ENCODE results near the gene ALPK3.

ALPK3 gene

DNA sequence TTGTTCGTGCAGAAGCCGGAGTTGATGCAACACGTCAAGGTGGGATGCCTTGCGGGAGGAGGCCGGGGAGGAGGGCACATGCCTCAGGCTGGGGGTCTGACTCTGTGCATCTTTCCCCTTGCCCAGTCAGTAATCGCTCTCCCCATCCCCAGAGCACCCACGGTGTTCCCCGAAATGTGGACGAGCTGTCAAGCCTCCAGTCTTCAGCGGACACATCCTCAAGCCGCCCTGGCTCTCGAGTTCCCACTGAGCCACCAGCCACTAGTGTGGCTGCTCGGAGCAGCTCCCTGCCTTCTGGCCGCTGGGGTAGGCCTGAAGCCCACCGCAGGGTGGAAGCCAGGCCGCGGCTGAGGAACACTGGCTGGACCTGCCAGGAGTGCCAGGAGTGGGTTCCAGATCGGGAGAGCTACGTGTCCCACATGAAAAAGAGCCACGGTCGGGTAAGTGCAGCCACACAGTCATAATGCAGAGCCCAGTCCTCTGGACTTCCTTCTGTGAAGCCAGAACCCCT lies 18.7 kb upstream of the ALPK3 start:
- DNase-seq, result no peak

DNA sequence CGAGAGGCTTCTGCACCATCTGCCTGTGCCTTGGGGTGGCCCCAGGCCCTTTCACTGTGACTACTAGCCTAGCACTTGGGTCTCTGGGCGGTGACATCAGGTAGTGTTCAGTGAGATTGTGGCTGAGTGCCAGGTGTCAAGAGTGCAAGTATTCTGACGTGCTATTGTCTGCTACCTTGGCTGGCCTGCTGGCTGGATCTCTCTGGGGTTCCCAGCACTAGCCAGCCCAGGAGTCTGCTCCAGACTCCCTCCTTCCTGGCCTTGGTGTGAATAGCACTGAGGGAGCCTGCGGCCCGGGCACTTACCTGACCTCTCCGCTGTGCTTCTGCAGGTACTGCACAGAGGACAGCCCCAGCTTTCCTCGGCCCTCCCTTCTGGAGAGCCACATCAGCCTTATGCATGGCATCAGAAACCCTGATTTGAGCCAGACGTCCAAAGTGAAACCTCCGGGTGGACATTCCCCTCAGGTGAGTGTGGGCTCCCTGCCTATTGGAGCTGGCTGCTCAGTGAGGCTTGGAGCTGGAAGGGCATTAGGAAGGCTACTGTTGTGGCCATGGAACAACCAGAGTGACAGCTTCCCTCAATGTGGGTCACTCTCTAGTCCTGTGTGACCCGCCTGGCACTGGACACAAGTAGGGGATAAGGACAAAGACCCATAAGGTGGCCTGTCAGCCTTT lies 17.5 kb upstream of the ALPK3 start:
- DNase-seq, result no peak

DNA sequence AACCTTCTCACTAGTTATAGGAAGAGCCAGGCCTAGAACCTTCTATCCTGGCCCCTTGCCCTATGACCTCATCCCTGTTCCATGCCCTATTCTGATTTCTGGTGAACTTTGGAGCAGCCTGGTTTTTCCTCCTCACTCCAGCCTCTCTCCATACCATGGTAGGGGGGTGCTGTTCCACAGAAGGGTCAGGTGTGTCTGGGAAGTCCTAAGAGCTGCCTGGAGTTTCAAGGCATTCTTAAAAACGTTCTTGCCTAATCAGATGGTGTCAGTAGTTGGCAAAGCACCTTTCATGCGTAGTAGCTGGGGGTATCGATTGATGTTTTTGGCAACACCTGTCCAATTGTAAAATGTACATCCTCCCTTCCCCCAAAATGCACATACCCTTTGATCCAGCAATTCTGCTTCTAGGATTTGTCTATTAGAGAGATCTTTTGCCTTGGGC lies 16.8 kb upstream of the ALPK3 start:
- DNase-seq, result no peak

DNA sequence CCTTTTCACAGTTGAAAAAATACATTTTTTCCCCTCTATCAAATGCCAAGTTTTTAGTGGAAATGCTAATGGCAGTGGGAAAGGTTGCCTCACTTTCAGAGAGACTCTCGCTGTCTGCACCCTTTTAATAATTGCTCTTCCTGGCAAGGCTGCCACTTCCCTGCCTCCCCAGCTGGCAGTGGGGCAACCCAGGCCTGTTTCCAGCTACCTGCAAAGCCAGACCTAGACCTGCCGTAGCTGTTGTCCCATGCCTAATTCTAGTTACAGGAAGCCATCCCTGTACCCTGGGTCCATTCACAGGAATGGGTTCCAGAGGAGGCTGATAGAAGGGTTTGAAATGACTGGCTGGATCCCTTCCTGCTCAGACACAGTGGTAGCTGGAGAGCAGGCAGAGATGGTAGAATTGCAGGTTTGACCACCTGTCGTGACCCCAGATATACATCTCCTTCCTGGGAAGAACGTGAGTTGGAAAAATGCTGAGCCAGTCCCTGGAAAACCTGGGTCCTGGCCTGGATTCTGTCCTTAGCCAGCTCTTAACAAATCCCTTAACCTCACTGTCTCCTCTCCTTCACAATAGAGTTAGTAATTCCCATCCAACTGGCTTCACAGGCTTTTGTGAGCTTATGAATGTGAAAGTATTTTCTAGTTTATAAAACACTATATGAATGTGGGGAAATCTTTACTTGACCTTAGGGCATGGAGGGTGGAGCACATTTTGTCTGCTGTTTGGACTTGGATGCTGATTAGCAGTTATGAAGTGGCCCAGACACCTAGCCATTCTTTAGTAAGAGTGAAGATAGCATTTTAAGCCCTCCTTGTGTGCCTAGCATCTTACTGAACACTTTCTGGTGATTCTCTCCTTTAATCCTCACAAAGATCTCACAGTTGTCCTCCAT lies 12.9 kb upstream of the ALPK3 start:
- DNase-seq, result no peak

DNA sequence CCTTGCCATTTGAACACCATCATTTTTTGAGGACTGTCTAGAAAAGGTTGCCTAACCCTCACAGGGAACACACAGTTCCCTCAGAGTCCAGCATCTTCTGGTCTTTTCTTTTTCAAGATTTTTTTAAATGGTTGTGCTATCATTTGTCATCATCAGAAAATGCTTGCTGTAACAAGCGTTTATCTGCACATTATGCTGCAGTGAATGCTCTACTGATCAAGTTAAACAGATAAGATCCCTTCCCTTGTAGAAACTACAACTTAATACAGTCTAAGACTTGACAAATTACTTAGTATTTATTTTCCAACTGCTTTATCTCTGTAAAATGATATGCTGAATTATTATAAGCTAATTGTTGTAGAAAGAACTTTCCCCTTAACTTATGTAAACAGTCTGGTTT lies 11.9 kb upstream of the ALPK3 start:
- DNase-seq, result no peak

DNA sequence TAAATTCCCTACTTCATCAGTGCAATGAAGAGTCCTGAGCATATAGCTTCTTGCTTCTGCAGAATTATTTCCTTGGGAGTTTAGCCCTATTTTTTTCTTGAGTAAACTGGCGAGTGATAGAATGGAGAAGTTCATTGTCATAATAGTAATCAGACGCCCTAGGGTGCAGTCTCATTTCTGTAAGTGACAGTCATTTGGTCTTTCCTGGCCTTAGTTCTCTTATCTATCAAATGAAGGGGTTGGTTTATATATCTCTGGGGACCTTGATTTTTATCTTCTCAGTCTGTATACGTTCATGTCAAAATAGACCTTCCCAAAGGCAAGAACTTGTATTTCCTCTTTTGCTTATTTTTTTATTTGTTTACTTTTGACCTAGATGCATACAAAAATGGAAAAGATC lies 9.9 kb upstream of the ALPK3 start:
- no peak for DNase-seq

DNA sequence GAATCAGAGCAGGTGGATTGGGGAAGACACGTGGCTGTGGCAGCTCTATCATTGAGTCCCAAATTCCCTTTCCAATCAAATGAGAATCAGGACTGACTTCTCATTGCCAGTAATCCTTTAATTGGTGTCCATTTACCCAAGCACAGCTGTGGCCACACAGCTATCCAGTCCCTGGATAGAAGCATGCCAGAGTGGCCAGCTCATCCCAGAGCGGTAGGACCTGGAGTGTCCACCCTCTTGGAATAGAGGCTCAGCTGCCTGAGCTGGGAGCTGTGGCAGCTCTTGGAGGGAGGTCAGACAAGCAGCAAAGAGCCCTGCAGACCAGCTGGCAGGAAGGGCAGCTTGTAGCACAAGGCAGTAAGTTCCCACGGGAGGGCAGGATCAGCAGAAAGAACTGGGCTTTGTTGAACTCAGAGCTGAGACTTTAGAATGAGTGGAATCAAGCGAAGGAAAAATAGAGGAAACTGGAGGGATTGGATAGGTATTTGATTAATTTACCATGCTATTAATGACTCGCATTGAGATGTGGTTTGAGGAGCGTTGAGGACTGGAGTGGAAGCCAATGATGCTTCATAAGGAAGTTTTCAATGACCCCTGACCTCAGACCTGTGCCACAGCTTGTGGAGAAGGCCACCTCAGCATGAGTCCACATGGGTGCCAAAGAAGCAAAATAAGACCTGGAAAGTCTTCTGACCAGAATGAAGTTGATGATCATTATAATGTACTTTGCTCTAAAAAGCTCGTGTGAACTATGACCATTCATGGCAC lies 6.9 kb upstream of the ALPK3 start:
- DNase-seq, result no peak

DNA sequence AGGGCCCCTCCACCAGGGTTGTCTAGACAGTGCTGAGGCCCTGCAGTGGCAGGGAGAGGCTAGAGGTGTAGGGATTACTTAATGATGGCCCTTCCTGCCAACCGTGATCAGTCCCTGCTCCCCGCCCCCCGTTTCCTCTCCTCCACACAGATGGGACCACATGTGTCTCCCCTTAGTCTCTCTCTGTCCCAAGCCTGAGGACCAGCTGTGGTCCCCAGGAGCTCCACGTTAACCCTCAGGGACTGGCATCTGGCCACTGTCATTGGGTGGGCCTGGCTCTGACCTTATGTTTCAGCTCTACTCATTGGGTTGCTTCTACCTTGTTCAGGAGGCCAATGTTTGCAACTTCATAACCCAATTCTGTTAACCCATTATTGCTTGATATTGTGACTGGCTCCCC lies 6.0 kb upstream of the ALPK3 start:
- DNase-seq, result no peak

DNA sequence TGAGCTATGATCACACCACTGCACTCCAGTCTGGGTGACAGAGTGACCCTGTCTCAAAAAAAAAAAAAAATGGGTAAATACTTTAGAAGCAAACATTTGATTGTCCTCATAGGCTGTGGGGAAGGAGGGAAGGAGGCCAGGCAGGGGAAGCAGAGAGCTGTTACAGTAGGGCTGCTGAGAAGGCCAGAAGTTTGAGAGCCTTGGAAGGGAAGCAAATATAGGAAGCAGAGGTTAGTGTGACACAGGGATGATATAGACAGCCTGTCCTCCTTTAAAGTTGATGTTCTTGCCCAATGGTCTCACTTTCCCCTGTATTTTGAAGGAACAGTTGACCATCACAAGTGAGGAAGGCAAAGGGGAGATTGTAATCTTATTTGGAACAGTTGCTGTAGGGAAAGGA lies 5.3 kb upstream of the ALPK3 start:
- DNase-seq, result no peak

DNA sequence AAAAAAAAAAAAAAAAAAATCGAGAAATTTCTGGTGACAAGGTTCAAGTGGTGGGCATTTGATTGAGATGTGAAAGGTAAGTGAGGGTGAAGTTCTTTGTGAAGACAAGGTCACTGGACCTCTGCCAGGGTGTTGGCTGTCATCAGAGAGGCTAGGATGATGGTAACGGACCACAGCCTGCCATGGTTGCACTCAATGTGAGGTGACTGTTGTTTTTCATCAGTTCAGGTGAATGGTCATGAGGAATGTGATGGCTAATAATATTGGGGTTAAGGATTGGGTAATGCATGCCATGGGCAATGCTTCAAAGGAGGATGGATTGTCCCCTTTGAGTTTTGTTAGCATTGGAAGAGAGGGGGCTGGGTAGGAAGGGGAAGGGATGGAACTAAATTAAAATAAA lies 4.3 kb upstream of the ALPK3 start:
- DNase-seq, result no peak

DNA sequence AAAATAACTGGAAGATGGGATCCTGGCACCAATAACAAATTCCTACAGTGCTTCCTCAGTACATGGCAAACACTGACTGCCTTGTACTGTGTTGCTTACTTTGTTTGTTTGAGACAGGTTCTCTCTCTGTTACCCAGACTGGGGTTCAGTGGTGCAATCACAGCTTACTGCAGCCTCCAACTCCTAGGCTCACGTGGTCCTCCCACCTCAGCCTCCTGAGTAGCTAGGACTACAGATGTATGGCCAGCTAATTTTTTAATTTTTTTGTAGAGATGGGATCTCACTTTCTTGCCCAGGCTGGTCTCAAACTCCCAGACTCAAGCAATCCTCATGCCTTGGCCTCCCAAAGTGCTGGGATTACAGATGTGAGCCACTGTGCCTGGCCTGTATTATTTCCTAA lies 3.7 kb upstream of the ALPK3 start:
- DNase-seq, result no peak

DNA sequence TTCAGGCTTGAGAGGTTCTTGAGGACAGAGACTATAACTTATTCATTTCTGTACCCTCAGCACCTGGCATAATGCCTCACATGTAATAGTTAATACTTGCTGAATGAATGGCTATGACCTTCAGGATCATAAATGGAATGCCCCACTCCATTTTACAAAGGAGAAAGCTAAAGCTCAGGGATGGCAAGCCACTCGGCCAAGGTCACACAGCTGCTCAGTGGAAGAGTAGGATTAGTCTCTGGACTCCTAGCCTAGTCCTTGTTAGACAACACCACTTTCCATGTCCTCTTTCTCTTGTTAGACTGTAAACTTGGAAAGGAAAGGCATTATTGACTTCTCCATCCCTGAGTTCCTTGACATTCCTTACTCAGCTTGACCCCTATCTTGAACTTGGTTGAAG lies 3.2 kb upstream of the ALPK3 start:
- DNase-seq, result no peak

DNA sequence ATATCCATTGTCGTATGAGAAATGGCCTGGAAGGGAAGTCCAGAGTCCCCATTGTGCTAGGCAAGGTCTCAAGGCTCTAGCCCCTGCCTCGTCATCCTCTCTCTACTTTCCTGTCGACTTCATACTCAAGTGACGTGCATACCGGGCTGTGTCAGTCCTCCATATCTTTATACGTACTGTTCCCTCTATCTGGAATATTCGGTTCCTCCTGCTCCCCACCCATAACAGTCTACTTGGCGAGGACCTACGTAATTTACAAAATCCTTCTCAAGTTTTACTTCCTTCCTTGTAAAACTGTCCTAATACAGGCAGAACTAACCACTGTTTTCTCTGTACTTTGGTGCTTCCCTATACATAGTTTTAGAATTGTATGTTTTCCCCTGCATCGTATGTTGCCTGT lies 2.2 kb upstream of the ALPK3 start:
- no peak for DNase-seq

DNA sequence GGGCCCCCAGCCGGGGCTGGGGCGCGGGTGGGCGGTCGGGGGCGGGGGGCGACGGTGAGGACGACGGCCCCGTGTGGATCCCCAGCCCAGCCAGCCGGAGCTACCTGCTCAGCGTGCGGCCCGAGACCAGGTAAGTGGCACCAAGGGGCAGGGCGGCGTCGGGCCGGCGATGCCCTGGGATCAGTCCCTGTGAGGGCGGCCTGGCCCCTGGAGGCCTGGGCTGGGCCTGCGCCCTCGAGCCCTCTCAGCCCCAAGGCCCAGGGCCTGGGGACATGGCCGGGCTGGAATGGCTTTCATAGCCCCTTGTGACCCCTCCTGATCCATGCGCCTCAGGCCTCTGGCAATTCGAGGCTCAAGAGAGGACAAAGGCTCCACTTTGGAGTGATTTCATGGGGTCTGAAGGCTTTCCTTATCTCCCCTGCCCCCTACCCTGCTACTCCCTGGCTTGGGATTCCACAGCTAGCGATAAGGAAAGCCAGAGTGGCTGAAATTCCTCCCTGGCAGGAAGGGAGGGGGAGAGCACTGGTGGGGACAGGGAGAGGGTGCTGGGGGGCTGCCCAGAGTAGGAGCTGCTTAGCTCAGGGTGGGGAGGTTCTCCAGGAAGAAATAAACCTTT lies 418 bp downstream of the ALPK3 start:
- DNase-seq, result no peak

DNA sequence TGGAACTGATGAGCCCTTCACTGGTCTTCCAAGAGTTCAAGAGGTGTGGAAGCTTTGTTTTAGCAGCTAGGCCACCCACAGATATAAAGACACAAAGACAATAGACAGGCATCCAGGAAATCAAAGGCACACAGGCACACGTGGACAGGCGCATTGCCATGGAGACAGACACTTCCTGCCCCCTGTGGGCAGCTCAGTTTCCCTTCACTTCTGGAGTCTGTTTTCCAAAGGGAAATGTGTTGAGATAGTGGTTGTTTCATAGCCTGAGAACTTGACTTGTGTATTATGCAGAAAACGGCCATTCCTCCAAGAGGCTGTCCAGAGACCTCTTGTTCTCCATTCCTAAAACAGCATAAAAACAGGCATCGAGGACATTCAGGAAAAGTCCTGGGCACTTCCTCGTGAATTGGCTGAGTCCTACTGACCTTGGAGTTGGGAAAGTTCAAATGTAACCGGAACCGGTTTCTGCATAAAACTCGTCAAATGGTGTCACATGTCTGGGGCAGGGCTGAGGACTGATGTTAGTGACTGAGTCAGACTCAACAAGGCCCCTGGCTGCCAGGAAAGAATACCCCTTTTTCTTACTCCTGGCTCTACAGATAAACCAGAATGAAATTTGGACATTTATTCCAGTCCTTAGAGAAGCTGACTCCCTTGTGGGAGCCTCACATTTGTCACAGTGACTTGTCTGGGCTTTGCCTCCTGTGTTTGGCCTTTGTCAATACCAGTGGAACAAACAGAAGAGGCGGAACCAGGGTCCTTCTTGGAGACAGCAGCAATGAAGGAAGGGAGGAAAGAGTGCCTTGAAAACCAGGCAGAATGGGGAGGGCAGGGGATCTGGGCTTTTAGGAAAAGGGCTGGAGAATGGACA lies 1.3 kb downstream of the ALPK3 start:
- DNase-seq, result no peak

DNA sequence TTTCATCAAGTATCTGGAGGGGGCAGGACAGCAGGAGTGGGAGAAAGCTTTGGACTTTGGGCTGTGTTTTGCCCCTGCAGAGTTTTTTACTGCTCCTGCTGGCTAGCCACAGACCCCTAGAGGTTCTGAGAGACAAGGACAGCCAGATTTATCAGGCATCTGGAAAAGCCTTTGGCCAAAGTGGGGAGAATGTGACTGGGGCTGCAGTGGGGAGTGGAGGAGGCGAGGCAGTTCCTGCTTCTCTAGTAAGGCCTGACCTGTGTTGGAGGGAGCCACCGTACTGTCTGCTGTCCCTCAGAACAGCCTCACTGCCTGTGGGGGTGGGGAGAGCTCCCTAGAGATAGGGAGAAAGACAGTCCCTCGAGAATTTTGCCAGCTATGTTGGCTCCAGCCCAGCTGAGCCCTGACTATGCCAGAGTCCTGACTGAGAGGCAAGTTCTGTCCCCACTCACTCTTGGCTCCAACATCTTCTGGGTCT lies 2.2 kb downstream of the ALPK3 start:
- no peak for DNase-seq

DNA sequence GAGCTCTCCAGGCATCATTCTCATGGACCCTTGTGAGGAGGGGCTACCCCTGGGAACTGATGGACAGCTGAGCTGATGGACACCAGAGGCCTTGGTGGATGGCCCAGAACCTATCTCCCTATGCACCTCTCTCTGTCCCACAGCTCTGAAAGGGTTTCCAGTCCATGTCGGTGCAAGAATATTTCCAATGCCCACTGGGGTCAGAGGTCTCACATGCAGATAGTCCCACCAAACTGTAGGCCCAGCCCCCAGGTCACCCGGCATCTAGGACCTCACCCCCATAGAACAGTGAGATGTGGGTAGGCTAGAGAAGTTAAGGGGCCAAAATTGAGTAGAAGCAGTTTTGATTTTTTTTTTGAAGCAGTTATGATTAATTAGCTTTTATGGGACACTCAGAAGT lies 2.6 kb downstream of the ALPK3 start:
- DNase-seq, result no peak

DNA sequence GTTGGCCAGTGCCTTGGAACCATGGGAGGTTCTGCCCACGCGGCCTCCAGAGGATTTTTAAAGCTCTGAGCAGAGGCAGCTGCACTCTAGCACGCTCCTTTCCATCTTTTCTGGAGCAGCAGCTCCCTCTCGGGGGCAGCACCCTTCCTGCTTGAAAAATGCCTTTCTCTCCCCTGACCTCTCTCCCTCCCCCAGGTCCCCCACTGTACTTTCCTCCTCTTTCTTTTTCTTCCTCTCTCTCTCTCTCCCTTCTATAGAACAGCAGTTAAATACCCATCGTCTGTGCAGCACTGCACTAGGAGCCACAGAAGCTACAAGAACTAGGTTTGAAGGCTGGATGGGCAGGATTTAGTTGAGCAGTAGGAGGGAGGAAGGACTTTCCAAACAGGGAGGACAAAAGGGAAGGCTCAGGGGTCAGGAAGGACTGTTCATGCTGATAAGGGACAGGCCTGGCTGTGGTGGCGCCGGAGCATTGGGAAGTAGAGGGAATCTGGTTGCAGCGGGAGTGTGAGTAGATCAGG lies 4.4 kb downstream of the ALPK3 start:
- DNase-seq, result no peak

DNA sequence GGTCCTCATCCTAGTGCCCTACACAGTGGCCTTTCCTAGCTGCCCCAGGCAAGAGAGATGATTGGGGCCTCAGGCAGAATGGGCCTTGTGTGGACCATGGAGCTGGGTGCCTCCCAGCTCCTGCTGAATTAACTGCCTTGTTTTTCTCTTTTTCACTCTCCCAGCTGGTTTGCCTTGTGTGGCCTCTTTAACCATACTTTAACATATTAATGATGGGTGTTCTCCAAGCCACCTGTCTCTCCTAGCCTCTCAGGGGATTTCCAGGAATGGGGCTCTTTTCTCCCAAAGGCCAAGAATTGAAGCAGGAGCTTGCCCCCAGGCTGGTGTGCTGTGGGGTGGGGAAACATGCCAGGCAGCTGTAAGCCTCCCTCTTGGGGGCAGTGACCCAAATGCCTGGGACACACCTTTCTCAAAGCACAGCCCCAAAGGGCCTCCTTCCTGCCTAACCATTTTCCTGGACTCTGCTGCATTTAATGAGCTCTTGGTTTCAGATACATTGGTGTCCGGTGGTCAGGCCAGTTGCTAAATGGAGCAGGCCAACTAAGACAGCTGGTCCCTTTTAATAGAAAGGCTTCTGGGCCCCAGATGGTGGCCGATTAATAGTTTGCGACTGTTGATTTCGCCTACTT lies 5.6 kb downstream of the ALPK3 start:
- DNase-seq, result no peak

DNA sequence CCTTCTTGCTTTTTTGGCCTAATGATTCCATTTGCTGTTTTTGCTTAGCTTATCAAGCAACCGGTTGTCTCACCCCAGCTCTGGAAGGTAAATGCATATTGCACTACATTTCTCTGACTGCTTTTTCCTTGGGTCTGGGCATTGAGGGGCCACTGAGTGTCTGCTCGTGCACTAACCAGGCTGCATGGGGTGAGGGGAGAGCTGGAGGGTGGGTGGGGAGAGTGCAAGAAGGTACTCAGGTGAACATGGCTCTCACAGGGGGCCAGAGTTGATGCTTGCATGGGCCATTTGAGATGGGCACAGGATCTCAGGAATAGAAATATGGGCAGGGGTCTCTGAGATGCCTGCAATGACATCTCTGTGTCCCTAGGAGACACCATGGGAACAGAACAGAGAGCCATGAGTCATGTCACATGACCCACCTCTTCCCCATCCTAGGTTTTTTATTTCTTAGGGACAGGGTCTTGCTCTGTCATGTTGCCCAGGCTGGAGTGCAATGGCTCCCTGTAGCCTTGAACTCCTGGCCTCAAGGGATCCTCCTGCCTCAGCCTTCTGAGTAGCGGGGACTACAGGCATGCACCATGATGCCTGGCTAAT lies 6.2 kb downstream of the ALPK3 start:
- no peak for DNase-seq

Measured in NCI-H510A (cell line).